ENCODE data around the gene KIAA1217.

Gene KIAA1217

DNA sequence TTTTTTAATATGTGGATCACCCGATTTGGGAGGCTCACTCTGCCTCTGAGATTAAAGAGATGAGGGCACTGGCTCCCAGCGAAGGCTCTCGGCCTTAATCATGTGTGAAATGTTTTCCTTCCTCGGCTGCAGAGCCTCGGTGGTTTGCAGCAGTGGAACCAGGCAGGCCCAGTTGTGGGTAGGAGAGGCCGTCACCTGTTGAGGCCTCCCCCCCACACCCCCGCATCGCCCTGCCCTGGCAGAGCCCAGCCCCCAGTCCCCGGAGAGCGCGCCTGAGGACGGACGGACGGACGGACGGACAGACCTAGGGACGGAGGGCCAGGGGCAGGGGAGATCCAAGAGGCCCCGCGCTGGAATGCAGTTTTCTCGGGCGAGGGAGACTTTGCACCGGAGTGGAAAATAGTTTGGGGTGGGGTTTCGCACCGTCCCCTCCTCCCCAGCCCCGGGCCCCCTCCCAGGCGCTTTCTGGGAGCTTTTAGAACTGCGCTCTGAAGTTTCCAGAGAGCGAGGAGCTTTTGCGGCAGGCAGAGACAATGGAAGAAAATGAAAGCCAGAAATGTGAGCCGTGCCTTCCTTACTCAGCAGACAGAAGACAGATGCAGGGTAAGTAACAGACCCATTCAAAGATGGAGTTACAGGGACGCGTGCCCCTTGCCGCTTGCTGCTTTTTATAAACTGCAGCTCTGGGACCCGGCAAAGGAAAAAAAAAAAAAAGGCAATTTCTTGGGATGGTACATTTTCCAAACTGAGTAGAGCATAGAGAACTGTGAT, at the start of gene KIAA1217:
Gene KIAA1217 (plus strand): TSS at position 478 of the 771 bp plus-strand sequence. CDS start 56 bp downstream, at position 534.
- peak within 1 kb of the TSS; percentile 86 for H3K27ac ChIP-seq
- 0 out of 2 replicates have a peak, but pooled peaks have one; percentile 21 for TF ChIP-seq ZFX (IDR thresholded peaks at IDR 0.05)
- TF ChIP-seq, protein P1, sequence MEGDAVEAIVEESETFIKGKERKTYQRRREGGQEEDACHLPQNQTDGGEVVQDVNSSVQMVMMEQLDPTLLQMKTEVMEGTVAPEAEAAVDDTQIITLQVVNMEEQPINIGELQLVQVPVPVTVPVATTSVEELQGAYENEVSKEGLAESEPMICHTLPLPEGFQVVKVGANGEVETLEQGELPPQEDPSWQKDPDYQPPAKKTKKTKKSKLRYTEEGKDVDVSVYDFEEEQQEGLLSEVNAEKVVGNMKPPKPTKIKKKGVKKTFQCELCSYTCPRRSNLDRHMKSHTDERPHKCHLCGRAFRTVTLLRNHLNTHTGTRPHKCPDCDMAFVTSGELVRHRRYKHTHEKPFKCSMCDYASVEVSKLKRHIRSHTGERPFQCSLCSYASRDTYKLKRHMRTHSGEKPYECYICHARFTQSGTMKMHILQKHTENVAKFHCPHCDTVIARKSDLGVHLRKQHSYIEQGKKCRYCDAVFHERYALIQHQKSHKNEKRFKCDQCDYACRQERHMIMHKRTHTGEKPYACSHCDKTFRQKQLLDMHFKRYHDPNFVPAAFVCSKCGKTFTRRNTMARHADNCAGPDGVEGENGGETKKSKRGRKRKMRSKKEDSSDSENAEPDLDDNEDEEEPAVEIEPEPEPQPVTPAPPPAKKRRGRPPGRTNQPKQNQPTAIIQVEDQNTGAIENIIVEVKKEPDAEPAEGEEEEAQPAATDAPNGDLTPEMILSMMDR (conservative IDR thresholded peaks at IDR 0.05): no peak

- TF ChIP-seq ZFX (IDR thresholded peaks at IDR 0.05): no peak
- TF ChIP-seq, protein P1 (conservative IDR thresholded peaks at IDR 0.05): no peak
- H3K27ac ChIP-seq: no peak overlapping the region
Observed at GRCh38 chr10:24162206-24162985, 46.5 kb upstream of the KIAA1217 start.

DNA sequence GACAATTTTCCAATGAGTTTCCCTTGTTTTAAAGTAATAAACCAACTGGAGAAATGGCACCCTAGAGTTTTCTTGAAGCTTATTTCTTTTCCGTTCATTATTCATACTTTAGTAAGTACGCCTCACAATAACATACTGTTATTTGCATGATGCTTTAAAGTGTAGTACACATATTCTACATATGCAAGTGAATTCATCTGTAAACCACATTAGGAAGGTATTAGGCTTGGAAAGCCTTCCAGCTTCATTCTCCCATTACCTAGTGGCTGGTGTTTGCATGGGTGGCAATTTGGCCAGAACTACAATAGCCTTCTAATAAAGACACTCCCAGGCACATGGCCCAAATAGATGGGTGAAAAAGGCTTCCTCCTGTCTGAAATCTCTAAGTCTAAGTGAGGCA, 45.5 kb upstream of the KIAA1217 start:
- no peak for TF ChIP-seq ZFX (IDR thresholded peaks at IDR 0.05)
- TF ChIP-seq, protein P1 (conservative IDR thresholded peaks at IDR 0.05): no peak
- H3K27ac ChIP-seq: no peak overlapping the region

GRCh38 chr10:24168258-24169170, 40.4 kb upstream of the KIAA1217 start:
- H3K27ac ChIP-seq: no peak overlapping the region
- TF ChIP-seq ZFX (IDR thresholded peaks at IDR 0.05): no peak
- TF ChIP-seq, protein P1 (conservative IDR thresholded peaks at IDR 0.05): no peak

- TF ChIP-seq ZFX (IDR thresholded peaks at IDR 0.05): no peak
- TF ChIP-seq, protein P1 (conservative IDR thresholded peaks at IDR 0.05): no peak
- H3K27ac ChIP-seq: no peak overlapping the region
Observed at GRCh38 chr10:24170199-24170598, 38.7 kb upstream of the KIAA1217 start.

- H3K27ac ChIP-seq: no peak overlapping the region
- TF ChIP-seq, protein P1 (conservative IDR thresholded peaks at IDR 0.05): no peak
- no peak for TF ChIP-seq ZFX (IDR thresholded peaks at IDR 0.05)
Observed at GRCh38 chr10:24172909-24173308, 36.0 kb upstream of the KIAA1217 start.
